Kidney tubule cell (primary cell): ENCODE data around the gene RAD51AP1.
A peak's percentile ranks its signal among the peaks of the same experiment; 100 is the strongest.

Experiments used
- DNase-seq: peaks from one replicate; pipeline ENCODE4 v3.0.0-alpha.2; 2018; ENCODE audit warnings: low spot score

Gene RAD51AP1

GRCh38 chr12:4591180-4591687, 52.5 kb downstream of the RAD51AP1 start:
- no peak for DNase-seq

- DNase-seq: no peak
Observed at GRCh38 chr12:4595881-4596280, 57.2 kb downstream of the RAD51AP1 start.

GRCh38 chr12:4603421-4603820, 64.7 kb downstream of the RAD51AP1 start:
- no peak for DNase-seq

GRCh38 chr12:4603946-4604345, 65.3 kb downstream of the RAD51AP1 start:
- DNase-seq: no peak

- DNase-seq: peak; percentile 89
Observed at GRCh38 chr12:4604684-4605193, 66.0 kb downstream of the RAD51AP1 start.

GRCh38 chr12:4607056-4607455, 68.4 kb downstream of the RAD51AP1 start:
- DNase-seq: no peak

GRCh38 chr12:4609071-4609470, 70.4 kb downstream of the RAD51AP1 start:
- DNase-seq: no peak
